ENCODE data around the gene AGK. TPM values are rescaled to one million over a fixed set of nuclear protein-coding genes. Genes with fewer than 3 reads are reported as not detected.
A peak's percentile ranks its signal among the peaks of the same experiment; 100 is the strongest.

The AGK gene
- total and polyA plus RNA-seq, 2 donors (not counting 1 experiment from before 2014, with no cell fraction given) = 12.8 to 26.1 TPM

- Histone ChIP-seq H2AFZ (ENCODE audit: insufficient read depth, low read depth, low read length, poor library complexity, severe bottlenecking) (no peak overlapping the region), H4K20me1 (ENCODE audit: control insufficient read depth, insufficient read depth, low read length, poor library complexity, severe bottlenecking) (no peaks in the 10 kb centered on the region), H3K4me1 (ENCODE audit: control insufficient read depth in 2 of 2, insufficient read depth in 2 of 2, low read length in 2 of 2) (peaks cover 8 to 17% of the 10 kb centered on the region in 2 donors), H3K9me3 (ENCODE audit: control extremely low read depth in 1 of 3, control insufficient read depth in 2 of 3, insufficient read depth in 1 of 3, low read length in 2 of 3) (no peaks in the 10 kb centered on the region), H3K4me2 (replicated peaks; ENCODE audit: low read depth, low read length, poor library complexity, severe bottlenecking) (no peak overlapping the region), H3K4me3 (ENCODE audit: control extremely low read depth in 1 of 5, extremely low read depth in 1 of 5, insufficient read depth in 1 of 5, low read depth in 2 of 5, low read length in 4 of 5) (no peak overlapping the region), H3K79me2 (ENCODE audit: control insufficient read depth, insufficient read depth, low read length) (no peaks in the 10 kb centered on the region), H3K36me3 (replicated peaks in 1 of 2; ENCODE audit: control extremely low read depth in 1 of 2, control insufficient read depth in 1 of 2, extremely low read depth in 1 of 2, insufficient read depth in 2 of 2, low read length in 1 of 2) (peaks cover 0 to 7% of the 10 kb centered on the region in 2 experiments), H3K27me3 (replicated peaks in 1 of 4; ENCODE audit: control extremely low read depth in 1 of 4, control insufficient read depth in 3 of 4, insufficient read depth in 4 of 4, low read length in 3 of 4) (no peaks in the 10 kb centered on the region), H3K27ac (ENCODE audit: low read length in 2 of 2) (no peak overlapping the region), H3K9ac (ENCODE audit: low read length) (no peak overlapping the region)
- Mint-ChIP-seq H3K9me3 (ENCODE audit: insufficient read depth) (no peaks in the 10 kb centered on the region), H3K27ac (peak overlapping the region; percentile 95), H3K4me1 (peaks cover 24% of the 10 kb centered on the region), H3K4me3 (peak overlapping the region; percentile 19), H3K27me3 (no peaks in the 10 kb centered on the region)
- ChIA-PET CTCF (interaction anchor here (0.7 to 3.5 kb wide), 10 partner anchors 11 to 837 kb away, joined by 3 to 46 read pairs (median 7); partner anchors contain the start of genes MRPS33 and SSBP1), POLR2A (interaction anchor here (1.1 kb wide), 1 partner anchor 89 kb away, joined by 3 read pairs; the partner anchor contains the start of gene SSBP1)
- WGBS (ENCODE audit: insufficient coverage) = 100% methylated on average over 2 of the region's 6 CpGs
- DNase-seq = no peak
- ATAC-seq (ENCODE audit: low read depth) = no peak
- no peak for TF ChIP-seq EZH2 (IDR thresholded peaks at IDR 0.05; ENCODE audit: borderline replicate concordance, insufficient read depth, low read depth, low read length, poor library complexity, severe bottlenecking)
- no peak for TF ChIP-seq CTCF (IDR thresholded peaks at IDR 0.05)
- intact Hi-C loops (cut with micrococcal nuclease) = loop anchor here (1.0 to 2.0 kb wide), 3 partner anchors 34 to 724 kb away; partner anchors contain the start of gene BRAF
Observed at GRCh38 chr7:141648276-141649114, 97.3 kb downstream of the AGK start.
